SU-DHL-6 (cell line): Measurements from ENCODE around the gene CBFA2T3.

Experiments used
- H2AFZ ChIP-seq: fragments of 200-600 bp; sonication (generic); 2 replicates; pipeline ENCODE4 v1.6.1; 2014; ENCODE audit warnings: low read depth, mild to moderate bottlenecking, moderate library complexity, mixed read lengths, antibody characterized with exemption, low read length; ENCODE audit not compliant: severe bottlenecking
- H3F3A ChIP-seq: fragments of 200-600 bp; shearing (Covaris generic); 2 replicates; pipeline ENCODE4 v1.6.0; 2016; ENCODE audit warnings: antibody characterized with exemption, mild to moderate bottlenecking; ENCODE audit not compliant: insufficient read depth
- H3K27ac ChIP-seq: fragments of 200-600 bp; sonication (generic); 2 replicates; pipeline ENCODE4 v1.5.1; 2016; ENCODE audit warnings: low read depth, mild to moderate bottlenecking, low read length, moderate library complexity, mixed read lengths
- H3K27me3 ChIP-seq: fragments of 200-600 bp; sonication (generic), shearing (Covaris generic); 2 replicates; pipeline ENCODE4 v1.6.0; 2014; ENCODE audit warnings: mild to moderate bottlenecking, low read length
- H3K36me3 ChIP-seq: fragments of 200-600 bp; sonication (generic); 2 replicates; pipeline ENCODE4 v1.6.1; 2014; ENCODE audit warnings: mild to moderate bottlenecking, low read length, mixed read lengths
- H3K4me2 ChIP-seq: fragments of 300-600, 200-600 bp; shearing (Covaris generic), sonication (generic); 2 replicates; pipeline ENCODE4 v1.6.0; 2014; ENCODE audit warnings: low read length, low read depth, mild to moderate bottlenecking; ENCODE audit not compliant: poor library complexity, severe bottlenecking
- H3K4me3 ChIP-seq: fragments of 200-600 bp; sonication (generic); 2 replicates; pipeline ENCODE4 v1.5.1; 2014; ENCODE audit warnings: antibody characterized with exemption, low read length, mild to moderate bottlenecking, mixed read lengths; ENCODE audit not compliant: insufficient read depth, poor library complexity, severe bottlenecking
- H3K79me2 ChIP-seq: fragments of 200-600 bp; sonication (generic); 2 replicates; pipeline ENCODE4 v1.6.1; 2014; ENCODE audit warnings: mild to moderate bottlenecking, low read length, moderate library complexity; ENCODE audit not compliant: insufficient read depth
- H3K9ac ChIP-seq: fragments of 200-600 bp; sonication (generic); 2 replicates; pipeline ENCODE4 v1.7.0; 2014; ENCODE audit warnings: mild to moderate bottlenecking, low read length
- H3K9me2 ChIP-seq: fragments of 200-600 bp; sonication (generic); replicated peaks from 2 replicates; pipeline ENCODE4 v1.6.1; 2014; ENCODE audit warnings: low read length; ENCODE audit not compliant: insufficient read depth
- H3K9me3 ChIP-seq: fragments of 200-600 bp; sonication (generic); 2 replicates; pipeline ENCODE4 v1.6.1; 2014; ENCODE audit warnings: low read length, mixed read lengths; ENCODE audit not compliant: insufficient read depth
- H4K20me1 ChIP-seq: fragments of 200-600 bp; sonication (generic); 2 replicates; pipeline ENCODE4 v1.6.1; 2014; ENCODE audit warnings: low read depth, mild to moderate bottlenecking, antibody characterized with exemption, low read length, moderate library complexity, mixed read lengths
- EZH2phosphoT487 ChIP-seq: fragments of 200-600 bp; sonication (generic), shearing (Covaris generic); conservative IDR thresholded peaks from 2 replicates; pipeline ENCODE4 v1.6.1; 2018; ENCODE audit warnings: mild to moderate bottlenecking, antibody characterized with exemption, low read length, moderate library complexity, mixed read lengths
- TF ChIP-seq, protein P1 (sequence below): fragments of 200-600 bp; sonication (generic); IDR thresholded peaks from one replicate; pipeline ENCODE4 v1.5.1; 2017; ENCODE audit warnings: antibody characterized with exemption, mild to moderate bottlenecking, low read length, moderate library complexity; ENCODE audit not compliant: insufficient read depth, poor library complexity, severe bottlenecking

Gene CBFA2T3

DNA sequence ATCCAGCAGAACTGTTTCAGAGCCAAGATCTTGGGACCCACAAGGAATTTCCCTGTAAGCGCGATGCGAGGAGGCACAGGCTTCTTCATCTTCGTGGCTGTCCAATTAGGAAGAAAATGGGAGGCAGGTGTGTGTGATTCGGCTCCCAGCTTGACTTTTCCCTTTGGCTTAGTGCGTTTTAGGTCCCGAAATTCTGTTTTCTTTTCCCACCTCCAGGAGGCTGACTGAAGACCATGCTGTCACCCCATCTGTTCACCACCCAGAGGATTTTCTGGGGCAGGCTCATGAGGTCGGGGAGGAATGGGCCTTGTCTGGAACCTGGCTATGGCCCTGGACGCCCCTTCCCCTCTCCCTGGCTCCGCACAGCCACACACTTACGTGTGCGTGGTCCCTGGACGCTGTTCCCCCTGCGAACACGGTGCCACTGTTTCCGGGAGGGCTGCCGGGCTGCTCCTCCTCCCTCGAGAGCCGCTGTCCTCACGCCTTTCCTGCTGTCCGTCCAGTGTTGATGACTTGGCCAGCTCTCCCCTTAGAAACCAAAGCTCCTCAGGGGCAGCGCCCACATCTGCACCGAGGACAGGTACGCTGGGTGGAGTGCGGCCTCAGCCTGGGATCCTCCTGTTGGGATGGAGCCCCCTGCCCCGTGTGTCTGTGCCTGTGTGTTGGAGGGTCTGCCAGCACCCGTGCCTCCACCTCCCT lies 107.9 kb downstream of the CBFA2T3 start:
- H3K36me3 ChIP-seq = no peaks in the 10 kb centered on the region
- no peaks in the 10 kb centered on the region for H4K20me1 ChIP-seq
- H3K27ac ChIP-seq = no peak overlapping the region

DNA sequence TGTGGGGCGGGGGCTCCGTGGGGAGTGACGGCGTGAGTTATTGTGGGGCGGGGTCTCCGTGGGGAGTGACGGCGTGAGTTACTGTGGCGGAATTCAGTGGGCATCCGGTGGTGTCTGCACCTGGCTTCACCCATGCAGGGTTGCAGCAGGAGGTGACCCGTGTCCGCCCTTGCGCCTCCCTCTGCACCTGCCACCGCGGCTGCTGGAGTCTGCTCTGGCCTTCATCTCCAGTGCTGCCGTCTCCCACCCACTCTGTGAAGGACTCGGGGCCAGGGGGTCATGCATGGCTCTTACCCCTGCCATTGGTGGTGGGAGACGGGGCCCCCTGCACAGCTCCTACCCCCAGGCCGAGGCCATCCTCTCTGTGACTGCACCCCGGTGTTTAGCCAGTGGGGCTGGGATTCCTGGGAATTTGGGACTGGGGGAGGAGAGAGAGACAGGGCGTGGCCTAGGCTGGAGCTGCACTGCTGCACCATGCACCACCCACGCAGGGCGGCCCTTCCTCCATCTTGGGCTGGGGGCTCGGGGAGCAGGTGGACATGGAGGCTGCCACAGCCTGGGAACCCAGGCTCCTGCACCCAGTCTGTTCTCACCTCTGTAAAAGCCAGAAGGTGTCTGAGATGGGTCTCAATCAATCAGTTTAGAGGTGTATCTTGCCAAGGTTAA lies 109.3 kb downstream of the CBFA2T3 start:
- no peaks in the 10 kb centered on the region for H3K9me2 ChIP-seq
- no peak overlapping the region for H2AFZ ChIP-seq
- H3K4me3 ChIP-seq = no peak overlapping the region
- H3K27me3 ChIP-seq = no peaks in the 10 kb centered on the region
- H4K20me1 ChIP-seq = no peaks in the 10 kb centered on the region
- no peak overlapping the region for H3K4me2 ChIP-seq
- no peaks in the 10 kb centered on the region for H3K9me3 ChIP-seq
- no peak overlapping the region for H3K27ac ChIP-seq
- no peaks in the 10 kb centered on the region for H3F3A ChIP-seq
- H3K36me3 ChIP-seq = no peaks in the 10 kb centered on the region
- TF ChIP-seq EZH2phosphoT487 = no peak
- TF ChIP-seq, protein P1, sequence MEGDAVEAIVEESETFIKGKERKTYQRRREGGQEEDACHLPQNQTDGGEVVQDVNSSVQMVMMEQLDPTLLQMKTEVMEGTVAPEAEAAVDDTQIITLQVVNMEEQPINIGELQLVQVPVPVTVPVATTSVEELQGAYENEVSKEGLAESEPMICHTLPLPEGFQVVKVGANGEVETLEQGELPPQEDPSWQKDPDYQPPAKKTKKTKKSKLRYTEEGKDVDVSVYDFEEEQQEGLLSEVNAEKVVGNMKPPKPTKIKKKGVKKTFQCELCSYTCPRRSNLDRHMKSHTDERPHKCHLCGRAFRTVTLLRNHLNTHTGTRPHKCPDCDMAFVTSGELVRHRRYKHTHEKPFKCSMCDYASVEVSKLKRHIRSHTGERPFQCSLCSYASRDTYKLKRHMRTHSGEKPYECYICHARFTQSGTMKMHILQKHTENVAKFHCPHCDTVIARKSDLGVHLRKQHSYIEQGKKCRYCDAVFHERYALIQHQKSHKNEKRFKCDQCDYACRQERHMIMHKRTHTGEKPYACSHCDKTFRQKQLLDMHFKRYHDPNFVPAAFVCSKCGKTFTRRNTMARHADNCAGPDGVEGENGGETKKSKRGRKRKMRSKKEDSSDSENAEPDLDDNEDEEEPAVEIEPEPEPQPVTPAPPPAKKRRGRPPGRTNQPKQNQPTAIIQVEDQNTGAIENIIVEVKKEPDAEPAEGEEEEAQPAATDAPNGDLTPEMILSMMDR = no peak
- H3K79me2 ChIP-seq = no peaks in the 10 kb centered on the region
- H3K9ac ChIP-seq = no peak overlapping the region

More for the DNA sequence above, 107.9 kb downstream of the CBFA2T3 start:
- H3K9me3 ChIP-seq = no peaks in the 10 kb centered on the region
- no peak for TF ChIP-seq EZH2phosphoT487
- H3K27me3 ChIP-seq = no peaks in the 10 kb centered on the region
- H3K9ac ChIP-seq = no peak overlapping the region
- no peaks in the 10 kb centered on the region for H3K9me2 ChIP-seq
- no peak overlapping the region for H2AFZ ChIP-seq
- H3K4me3 ChIP-seq = no peak overlapping the region
- H3K79me2 ChIP-seq = no peaks in the 10 kb centered on the region
- no peaks in the 10 kb centered on the region for H3F3A ChIP-seq
- H3K4me2 ChIP-seq = no peak overlapping the region

DNA sequence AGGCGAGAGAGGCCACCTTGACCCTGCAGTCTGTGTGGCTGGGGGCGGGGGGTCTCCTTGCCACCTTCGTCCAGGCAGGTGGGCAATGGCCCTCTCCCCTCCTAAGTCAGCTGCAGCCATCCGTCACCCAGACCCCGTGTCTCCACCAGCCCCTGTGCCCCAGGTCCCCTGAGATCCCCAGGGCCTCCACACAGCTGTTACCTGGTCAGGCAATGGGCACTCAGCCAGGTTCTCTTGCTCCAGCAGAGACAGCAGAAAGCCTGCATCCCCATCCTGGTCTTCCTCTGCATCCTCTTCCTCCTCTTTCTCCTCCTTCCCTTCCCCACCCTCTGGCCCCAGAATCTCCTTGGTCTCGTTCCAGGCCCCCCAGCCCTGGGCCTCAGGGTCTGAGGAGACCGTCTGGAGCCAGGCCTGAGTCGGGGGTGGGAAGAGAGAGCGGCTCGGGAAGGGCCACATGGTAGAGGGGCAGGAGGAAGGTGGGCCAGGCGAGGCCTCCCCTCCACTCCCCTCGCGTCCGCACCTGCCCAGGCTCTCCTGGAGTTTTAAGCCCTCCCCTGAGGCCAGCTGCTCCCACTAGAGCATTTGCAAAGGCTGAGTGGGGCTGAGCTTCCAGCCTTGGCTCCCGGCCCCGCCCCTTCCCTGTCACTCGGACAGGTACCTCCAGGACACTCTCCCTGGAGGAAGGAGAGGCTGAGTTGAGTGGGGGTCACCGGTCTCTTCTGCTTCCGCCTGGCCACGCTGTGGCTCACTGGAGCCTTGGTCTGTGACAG lies 110.7 kb downstream of the CBFA2T3 start, which contains the start of gene PABPN1L:
TSS of gene PABPN1L (minus strand) at position 510 of the 770 bp plus-strand sequence. CDS start at position 456, 54 bp downstream.
- H3K36me3 ChIP-seq = no peaks in the 10 kb centered on the region
- H3K4me3 ChIP-seq = no peak within 1 kb of the TSS
- no peaks in the 10 kb centered on the region for H4K20me1 ChIP-seq
- H3K9ac ChIP-seq = no peak within 1 kb of the TSS
- no peak within 1 kb of the TSS for H3K27ac ChIP-seq
- H3K9me2 ChIP-seq = no peaks in the 10 kb centered on the region
- H3K27me3 ChIP-seq = no peaks in the 10 kb centered on the region
- no peak within 1 kb of the TSS for H2AFZ ChIP-seq
- H3K79me2 ChIP-seq = no peaks in the 10 kb centered on the region
- H3K4me2 ChIP-seq = no peak within 1 kb of the TSS
- TF ChIP-seq, protein P1 = no peak
- TF ChIP-seq EZH2phosphoT487 = no peak
- no peaks in the 10 kb centered on the region for H3K9me3 ChIP-seq
- no peaks in the 10 kb centered on the region for H3F3A ChIP-seq
